GM11168 (cell line): Measurements from ENCODE around the gene KANSL3.
"Not testable (repeated sequence)": the region's sequence is repeated elsewhere in the genome, so short reads cannot be mapped to it uniquely, and the experiment has no call there.

Experiments used
- in situ Hi-C: fragments of 300-500 bp; cut with MboI; formaldehyde crosslinking; loops from one replicate; pipeline ENCODE4 v1.12.0; 2022; ENCODE audit warnings: low sequenced_read_pairs; ENCODE audit not compliant: unreplicated experiment

The KANSL3 gene

GRCh38 chr2:96568094-96568493 is 70.0 kb downstream of the KANSL3 start:
- in situ Hi-C loops, result no loop called here

- in situ Hi-C loops, result no loop called here
Measured at GRCh38 chr2:96565111-96565510, 73.0 kb downstream of the KANSL3 start.

- in situ Hi-C loops, result no loop called here
Measured at GRCh38 chr2:96564563-96564962, 73.5 kb downstream of the KANSL3 start.

- in situ Hi-C loops, result no loop called here
Measured at GRCh38 chr2:96564026-96564425, 74.1 kb downstream of the KANSL3 start.

GRCh38 chr2:96558485-96558884 is 79.6 kb downstream of the KANSL3 start:
- in situ Hi-C loops, result no loop called here

GRCh38 chr2:96558061-96558460 is 80.1 kb downstream of the KANSL3 start:
- in situ Hi-C loops, result no loop called here

- in situ Hi-C loops, result not testable (repeated sequence)
Measured at GRCh38 chr2:96557421-96557820, 80.7 kb downstream of the KANSL3 start.

- in situ Hi-C loops, result no loop called here
Measured at GRCh38 chr2:96556441-96557330, 81.4 kb downstream of the KANSL3 start.

GRCh38 chr2:96555146-96555610 is 82.9 kb downstream of the KANSL3 start:
- in situ Hi-C loops, result no loop called here

- in situ Hi-C loops, result no loop called here
Measured at GRCh38 chr2:96554293-96555145, 83.6 kb downstream of the KANSL3 start.

GRCh38 chr2:96553957-96554292 is 84.2 kb downstream of the KANSL3 start:
- in situ Hi-C loops, result not testable (repeated sequence)

- in situ Hi-C loops, result no loop called here
Measured at GRCh38 chr2:96553176-96553956, 84.7 kb downstream of the KANSL3 start.

- in situ Hi-C loops, result no loop called here
Measured at GRCh38 chr2:96552315-96553175, 85.6 kb downstream of the KANSL3 start.

GRCh38 chr2:96551605-96552314 is 86.4 kb downstream of the KANSL3 start:
- in situ Hi-C loops, result no loop called here

- in situ Hi-C loops, result no loop called here
Measured at GRCh38 chr2:96550787-96551604, 87.1 kb downstream of the KANSL3 start.

- in situ Hi-C loops, result no loop called here
Measured at GRCh38 chr2:96549967-96550786, 87.9 kb downstream of the KANSL3 start.

GRCh38 chr2:96549466-96549785 is 88.7 kb downstream of the KANSL3 start:
- in situ Hi-C loops, result no loop called here
